AG09319 (cell line): ENCODE data around the gene SYNE1.
"Not testable (repeated sequence)": the region's sequence is repeated elsewhere in the genome, so short reads cannot be mapped to it uniquely, and the experiment has no call there.

Experiments
- DNase-seq: peaks from one replicate; pipeline ENCODE4 v3.0.0-alpha.2; 2010; ENCODE audit warnings: low read depth; ENCODE audit errors: extremely low read depth
- CTCF ChIP-seq: IDR thresholded peaks from 2 replicates; pipeline ENCODE4 v1.5.1; 2011; ENCODE audit warnings: low read depth, mild to moderate bottlenecking, inconsistent platforms, low read length, moderate library complexity

SYNE1 gene

GRCh38 chr6:152329638-152330448 lies 307.3 kb downstream of the SYNE1 start:
- no peak for TF ChIP-seq CTCF

GRCh38 chr6:152328200-152328599 lies 309.0 kb downstream of the SYNE1 start:
- DNase-seq = not testable (repeated sequence)

More at GRCh38 chr6:152329638-152330448, 307.3 kb downstream of the SYNE1 start:
- no peak for DNase-seq

- TF ChIP-seq CTCF = no peak
- DNase-seq = no peak
These were observed 313.8 kb downstream of the SYNE1 start for GRCh38 chr6:152323376-152323775.

GRCh38 chr6:152318278-152318677 lies 318.9 kb downstream of the SYNE1 start:
- DNase-seq = no peak

GRCh38 chr6:152316024-152316423 lies 321.1 kb downstream of the SYNE1 start:
- DNase-seq = no peak
- no peak for TF ChIP-seq CTCF

More at GRCh38 chr6:152318278-152318677, 318.9 kb downstream of the SYNE1 start:
- no peak for TF ChIP-seq CTCF

GRCh38 chr6:152314483-152314832 lies 322.7 kb downstream of the SYNE1 start:
- DNase-seq = no peak
- no peak for TF ChIP-seq CTCF

GRCh38 chr6:152313542-152314482 lies 323.4 kb downstream of the SYNE1 start:
- TF ChIP-seq CTCF = no peak
- DNase-seq = no peak
